H9 (cell line): ENCODE results near the gene TRAF3. TPM values are rescaled to one million over a fixed set of nuclear protein-coding genes. Genes with fewer than 3 reads are reported as not detected.

Source experiments
- DNase-seq: peaks from one replicate; pipeline ENCODE4 v3.0.0-alpha.2; 2017
- H2AFZ ChIP-seq: one replicate; pipeline ENCODE4 v1.6.1; 2013; ENCODE audit warnings: mild to moderate bottlenecking, low read length, control low read depth, moderate library complexity
- H2AK5ac ChIP-seq: 2 replicates; pipeline ENCODE4 v1.6.1; 2013; ENCODE audit warnings: low read length, control low read depth, mixed read lengths; ENCODE audit not compliant: insufficient read length
- H2BK120ac ChIP-seq: one replicate; pipeline ENCODE4 v1.6.1; 2013; ENCODE audit warnings: low read depth, mild to moderate bottlenecking, low read length, control low read depth, inconsistent platforms; ENCODE audit not compliant: poor library complexity, severe bottlenecking
- H2BK12ac ChIP-seq: 2 replicates; pipeline ENCODE4 v1.6.1; 2013; ENCODE audit warnings: low read length, control low read depth, mixed read lengths, low read depth; ENCODE audit not compliant: insufficient read length
- H2BK15ac ChIP-seq: 2 replicates; pipeline ENCODE4 v1.6.1; 2013; ENCODE audit warnings: low read depth, low read length, control low read depth
- H2BK20ac ChIP-seq: one replicate; pipeline ENCODE4 v1.6.1; 2013; ENCODE audit warnings: low read depth, mild to moderate bottlenecking, low read length, control low read depth, inconsistent platforms; ENCODE audit not compliant: poor library complexity, severe bottlenecking
- H2BK5ac ChIP-seq: 2 replicates; pipeline ENCODE4 v1.6.1; 2013; ENCODE audit warnings: low read length, control low read depth, mixed read lengths; ENCODE audit not compliant: insufficient read length
- H3K14ac ChIP-seq: 2 replicates; pipeline ENCODE4 v1.6.1; 2013; ENCODE audit warnings: low read length, control low read depth; ENCODE audit not compliant: insufficient read depth
- H3K18ac ChIP-seq: 2 replicates; pipeline ENCODE4 v1.6.1; 2013; ENCODE audit warnings: low read depth, mild to moderate bottlenecking, mixed read lengths, low read length, control low read depth; ENCODE audit not compliant: insufficient read length
- H3K23ac ChIP-seq: 2 replicates; pipeline ENCODE4 v1.6.1; 2013; ENCODE audit warnings: low read length, control low read depth, mixed read lengths, low read depth; ENCODE audit not compliant: insufficient read length
- H3K23me2 ChIP-seq: 2 replicates; pipeline ENCODE4 v1.6.1; 2013; ENCODE audit warnings: low read depth, mild to moderate bottlenecking, mixed read lengths, low read length, control low read depth; ENCODE audit not compliant: insufficient read length, poor library complexity, severe bottlenecking
- H3K27ac ChIP-seq: 2 replicates; pipeline ENCODE4 v1.5.1; 2013; ENCODE audit warnings: low read length, control low read depth, mixed read lengths, low read depth; ENCODE audit not compliant: insufficient read length
- H3K27me3 ChIP-seq: 2 replicates; pipeline ENCODE4 v1.6.1; 2013; ENCODE audit warnings: low read length, control low read depth, inconsistent platforms; ENCODE audit not compliant: insufficient read depth
- H3K4ac ChIP-seq: 2 replicates; pipeline ENCODE4 v1.6.1; 2013; ENCODE audit warnings: low read depth, mild to moderate bottlenecking, control low read depth, inconsistent platforms, low read length, moderate library complexity
- H3K4me1 ChIP-seq: 2 replicates; pipeline ENCODE4 v1.6.1; 2013; ENCODE audit warnings: low read length, control low read depth, inconsistent platforms; ENCODE audit not compliant: insufficient read depth
- H3K4me2 ChIP-seq: 2 replicates; pipeline ENCODE4 v1.6.1; 2013; ENCODE audit warnings: low read length, control low read depth, mixed read lengths; ENCODE audit not compliant: insufficient read length, insufficient read depth
- H3K56ac ChIP-seq: 2 replicates; pipeline ENCODE4 v1.6.1; 2013; ENCODE audit warnings: low read depth, mild to moderate bottlenecking, mixed read lengths, low read length, control low read depth; ENCODE audit not compliant: insufficient read length
- H3K79me1 ChIP-seq: 2 replicates; pipeline ENCODE4 v1.6.1; 2013; ENCODE audit warnings: low read depth, mild to moderate bottlenecking, moderate library complexity, low read length, control low read depth, inconsistent platforms; ENCODE audit not compliant: insufficient read depth, poor library complexity, severe bottlenecking
- H3K79me2 ChIP-seq: 2 replicates; pipeline ENCODE4 v1.6.1; 2013; ENCODE audit warnings: low read length, control low read depth, inconsistent platforms; ENCODE audit not compliant: insufficient read depth
- H3K9ac ChIP-seq: 2 replicates; pipeline ENCODE4 v1.6.1; 2013; ENCODE audit warnings: low read length, control low read depth, mixed read lengths; ENCODE audit not compliant: insufficient read length; ENCODE audit errors: extremely low read depth
- H3K9me3 ChIP-seq: one replicate; pipeline ENCODE4 v1.6.1; 2013; ENCODE audit warnings: low read depth, low read length, inconsistent platforms; ENCODE audit not compliant: control insufficient read depth
- H3T11ph ChIP-seq: one replicate; pipeline ENCODE4 v1.6.1; 2013; ENCODE audit warnings: mild to moderate bottlenecking, low read length, control low read depth, inconsistent platforms
- H4K20me1 ChIP-seq: one replicate; pipeline ENCODE4 v1.6.1; 2013; ENCODE audit not compliant: control insufficient read depth, insufficient read length, insufficient read depth
- H4K5ac ChIP-seq: 2 replicates; pipeline ENCODE4 v1.6.1; 2013; ENCODE audit warnings: low read depth, mild to moderate bottlenecking, mixed read lengths, low read length, control low read depth; ENCODE audit not compliant: insufficient read length
- H4K8ac ChIP-seq: replicated peaks from 2 replicates; pipeline ENCODE4 v1.6.1; 2013; ENCODE audit warnings: low read length, control low read depth, mixed read lengths, low read depth; ENCODE audit not compliant: insufficient read length
- H4K91ac ChIP-seq: 2 replicates; pipeline ENCODE4 v1.6.1; 2013; ENCODE audit warnings: low read depth, mild to moderate bottlenecking, moderate library complexity, mixed read lengths, low read length, control low read depth; ENCODE audit not compliant: insufficient read length
- H3K27ac Mint-ChIP-seq, 3 experiments: 2 replicates in 2 of 3; 3 replicates in 1 of 3; pipeline ENCODE4 v1.8.0; 2020 to 2021; ENCODE audit warnings: mixed read lengths in 3 of 3, mild to moderate bottlenecking in 1 of 3, moderate library complexity in 1 of 3
- H3K27me3 Mint-ChIP-seq: 2 replicates; pipeline ENCODE4 v1.8.0; 2021; ENCODE audit warnings: low read depth, mild to moderate bottlenecking, moderate library complexity, mixed read lengths
- H3K36me3 Mint-ChIP-seq, 3 experiments: 2 replicates in 2 of 3; 3 replicates in 1 of 3; pipeline ENCODE4 v1.8.0; 2020 to 2021; ENCODE audit warnings: low read depth in 3 of 3, mixed read lengths in 3 of 3; ENCODE audit not compliant: insufficient read depth in 1 of 3
- H3K4me1 Mint-ChIP-seq, 2 experiments: 2 replicates each; pipeline ENCODE4 v1.8.0; 2020; ENCODE audit warnings: mixed read lengths in 2 of 2
- H3K4me3 Mint-ChIP-seq, 2 experiments: 2 replicates in 1 of 2; 3 replicates in 1 of 2; pipeline ENCODE4 v1.8.0; 2020 to 2021; ENCODE audit warnings: mild to moderate bottlenecking in 2 of 2, mixed read lengths in 2 of 2, moderate library complexity in 1 of 2
- H3K9me3 Mint-ChIP-seq, 2 experiments: 2 replicates in 1 of 2; 3 replicates in 1 of 2; pipeline ENCODE4 v1.8.0; 2020; ENCODE audit warnings: mild to moderate bottlenecking in 2 of 2, mixed read lengths in 2 of 2, moderate library complexity in 1 of 2
- WGBS: extraction: QIAGEN DNeasy Blood & Tissue Kit; methylation state at CpG from one replicate; pipeline ENCODE4 v1.1.7; 2013; ENCODE audit warnings: missing lambda C conversion rate, low lambda C conversion rate, mixed read lengths; ENCODE audit not compliant: insufficient read length; ENCODE audit errors: extremely low coverage; 5-methylcytosine and 5-hydroxymethylcytosine counted together
- total RNA-seq: library from RNA; stranded (reverse); gene quantifications from 2 replicates; pipeline ENCODE4 v1.2.1, GENCODE V29; 2021
- TF ChIP-seq, protein P1 (sequence below): fragments of 200-600 bp; sonication (generic); conservative IDR thresholded peaks from 3 replicates; pipeline ENCODE4 v1.8.0; 2021; ENCODE audit warnings: antibody characterized with exemption, mild to moderate bottlenecking

The TRAF3 gene
- total RNA-seq, 1 experiment from 2014 or later = 9.6 TPM

- DNase-seq = no peak
- TF ChIP-seq, protein P1, sequence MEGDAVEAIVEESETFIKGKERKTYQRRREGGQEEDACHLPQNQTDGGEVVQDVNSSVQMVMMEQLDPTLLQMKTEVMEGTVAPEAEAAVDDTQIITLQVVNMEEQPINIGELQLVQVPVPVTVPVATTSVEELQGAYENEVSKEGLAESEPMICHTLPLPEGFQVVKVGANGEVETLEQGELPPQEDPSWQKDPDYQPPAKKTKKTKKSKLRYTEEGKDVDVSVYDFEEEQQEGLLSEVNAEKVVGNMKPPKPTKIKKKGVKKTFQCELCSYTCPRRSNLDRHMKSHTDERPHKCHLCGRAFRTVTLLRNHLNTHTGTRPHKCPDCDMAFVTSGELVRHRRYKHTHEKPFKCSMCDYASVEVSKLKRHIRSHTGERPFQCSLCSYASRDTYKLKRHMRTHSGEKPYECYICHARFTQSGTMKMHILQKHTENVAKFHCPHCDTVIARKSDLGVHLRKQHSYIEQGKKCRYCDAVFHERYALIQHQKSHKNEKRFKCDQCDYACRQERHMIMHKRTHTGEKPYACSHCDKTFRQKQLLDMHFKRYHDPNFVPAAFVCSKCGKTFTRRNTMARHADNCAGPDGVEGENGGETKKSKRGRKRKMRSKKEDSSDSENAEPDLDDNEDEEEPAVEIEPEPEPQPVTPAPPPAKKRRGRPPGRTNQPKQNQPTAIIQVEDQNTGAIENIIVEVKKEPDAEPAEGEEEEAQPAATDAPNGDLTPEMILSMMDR = no peak
- H3K27ac ChIP-seq = no peak overlapping the region
Observed at GRCh38 chr14:102951034-102951433, 173.8 kb downstream of the TRAF3 start.

More at GRCh38 chr14:102951034-102951433, 173.8 kb downstream of the TRAF3 start:
- H3K4me2 ChIP-seq = no peak overlapping the region
- H3K9me3 ChIP-seq = no peaks in the 10 kb centered on the region
- no peaks in the 10 kb centered on the region for H3K79me2 ChIP-seq
- no peaks in the 10 kb centered on the region for H3K27me3 Mint-ChIP-seq
- no peak overlapping the region for H3K56ac ChIP-seq
- H3T11ph ChIP-seq = no peak overlapping the region
- no peaks in the 10 kb centered on the region for H3K9me3 Mint-ChIP-seq
- H3K79me1 ChIP-seq = no peaks in the 10 kb centered on the region
- H2BK12ac ChIP-seq = no peak overlapping the region
- no peak overlapping the region for H2AK5ac ChIP-seq
- no peak overlapping the region for H3K9ac ChIP-seq
- no peak overlapping the region for H3K14ac ChIP-seq
- no peak overlapping the region for H3K18ac ChIP-seq
- no peak overlapping the region for H3K23ac ChIP-seq
- no peak overlapping the region for H3K27ac Mint-ChIP-seq
- no peak overlapping the region for H2BK15ac ChIP-seq
- H4K91ac ChIP-seq = no peak overlapping the region
- no peak overlapping the region for H3K4me3 Mint-ChIP-seq
- H3K4me1 Mint-ChIP-seq = peaks cover 0 to 2% of the 10 kb centered on the region in 2 experiments; a peak in 1 of 4 replicates
- WGBS = no CpG with 5 or more reads among the region's 10 CpGs
- no peaks in the 10 kb centered on the region for H4K20me1 ChIP-seq
- H3K4ac ChIP-seq = no peak overlapping the region
- H3K23me2 ChIP-seq = no peaks in the 10 kb centered on the region
- no peak overlapping the region for H2AFZ ChIP-seq
- H3K36me3 Mint-ChIP-seq = peaks cover 32 to 84% (median 84%) of the 10 kb centered on the region in 3 experiments
- H3K4me1 ChIP-seq = no peaks in the 10 kb centered on the region
- no peak overlapping the region for H4K8ac ChIP-seq
- H2BK5ac ChIP-seq = no peak overlapping the region
- H4K5ac ChIP-seq = no peak overlapping the region
- H2BK20ac ChIP-seq = no peak overlapping the region
- no peaks in the 10 kb centered on the region for H3K27me3 ChIP-seq
- H2BK120ac ChIP-seq = no peak overlapping the region
